CD14-positive monocyte (primary cell): ENCODE results near the gene SLC37A2. TPM values are rescaled to one million over a fixed set of nuclear protein-coding genes. Genes with fewer than 3 reads are reported as not detected.

ENCODE experiments used
- DNase-seq, 3 donors: peaks; one replicate each; pipeline ENCODE4 v3.0.0-alpha.2; 2011 to 2022
- H2AFZ ChIP-seq: 2 replicates; pipeline ENCODE4 v1.6.0; 2012; ENCODE audit warnings: mild to moderate bottlenecking, low read depth, low read length, inconsistent platforms; ENCODE audit not compliant: insufficient read depth, poor library complexity, severe bottlenecking
- H3K27ac ChIP-seq, 2 donors: 1 replicate in 1 of 2; 2 replicates in 1 of 2; pipeline ENCODE4 v1.5.1; 2012 to 2013; ENCODE audit warnings: low read length in 2 of 2, control low read depth in 1 of 2, inconsistent platforms in 1 of 2, low read depth in 1 of 2, mild to moderate bottlenecking in 1 of 2
- H3K27me3 ChIP-seq, 2 donors: one replicate each; pipeline versions ENCODE4 v1.6.0 to v1.6.1; 2011 to 2013; ENCODE audit warnings: low read length in 2 of 2; ENCODE audit not compliant: control insufficient read depth in 2 of 2, insufficient read depth in 2 of 2
- H3K36me3 ChIP-seq, 2 donors: replicated peaks in 1 of 2; 1 replicate in 1 of 2; 2 replicates in 1 of 2; pipeline versions ENCODE4 v1.5.1 to v1.6.1; 2012 to 2013; ENCODE audit warnings: low read length in 2 of 2, control low read depth in 1 of 2, inconsistent platforms in 1 of 2, mild to moderate bottlenecking in 1 of 2; ENCODE audit not compliant: insufficient read depth in 2 of 2, control insufficient read depth in 1 of 2
- H3K4me1 ChIP-seq, 2 donors: 1 replicate in 1 of 2; 2 replicates in 1 of 2; pipeline versions ENCODE4 v1.5.1 to v1.6.1; 2012 to 2013; ENCODE audit warnings: low read length in 2 of 2, control low read depth in 1 of 2, inconsistent platforms in 1 of 2, mild to moderate bottlenecking in 1 of 2, moderate library complexity in 1 of 2; ENCODE audit not compliant: insufficient read depth in 2 of 2, control insufficient read depth in 1 of 2
- H3K4me2 ChIP-seq: replicated peaks from 2 replicates; pipeline ENCODE3; 2012; ENCODE audit warnings: low read length, moderate library complexity, mild to moderate bottlenecking; ENCODE audit not compliant: poor library complexity, severe bottlenecking; ENCODE audit errors: extremely low read depth
- H3K4me3 ChIP-seq, 3 experiments: fragments of 200-600 bp in 1 of 3; sonication (generic) in 1 of 3; replicated peaks in 1 of 3; 1 replicate in 2 of 3; 2 replicates in 1 of 3; pipeline ENCODE4 v1.5.1; 2011 to 2013; ENCODE audit warnings: low read length in 3 of 3, mild to moderate bottlenecking in 3 of 3, control low read depth in 2 of 3, low read depth in 2 of 3, inconsistent platforms in 1 of 3, moderate library complexity in 1 of 3
- H3K79me2 ChIP-seq: 2 replicates; pipeline ENCODE4 v1.6.0; 2012; ENCODE audit warnings: mild to moderate bottlenecking, control low read depth, inconsistent platforms, low read length, moderate library complexity; ENCODE audit not compliant: insufficient read depth
- H3K9ac ChIP-seq: 2 replicates; pipeline ENCODE4 v1.6.0; 2017; ENCODE audit warnings: low read length, mild to moderate bottlenecking; ENCODE audit not compliant: insufficient read depth, poor library complexity, severe bottlenecking
- H3K9me3 ChIP-seq, 2 donors: replicated peaks in 1 of 2; 1 replicate in 1 of 2; 2 replicates in 1 of 2; pipeline versions ENCODE4 v1.5.1 to v1.6.1; 2012 to 2013; ENCODE audit warnings: low read length in 2 of 2, control low read depth in 1 of 2; ENCODE audit not compliant: control insufficient read depth in 1 of 2, insufficient read depth in 1 of 2
- H4K20me1 ChIP-seq: 2 replicates; pipeline ENCODE4 v1.6.0; 2012; ENCODE audit warnings: mild to moderate bottlenecking, low read length, control low read depth, moderate library complexity; ENCODE audit not compliant: insufficient read depth
- H3K27ac Mint-ChIP-seq, 7 donors: one replicate each; pipeline ENCODE4 v1.8.0; 2020; ENCODE audit warnings: mild to moderate bottlenecking in 7 of 7, mixed read lengths in 7 of 7, moderate library complexity in 6 of 7, inconsistent platforms in 2 of 7
- H3K27me3 Mint-ChIP-seq, 3 donors: one replicate each; pipeline ENCODE4 v1.8.0; 2021 to 2022; ENCODE audit warnings: low read depth in 3 of 3, mild to moderate bottlenecking in 3 of 3, mixed read lengths in 3 of 3, moderate library complexity in 3 of 3, inconsistent platforms in 1 of 3
- H3K36me3 Mint-ChIP-seq, 2 donors: one replicate each; pipeline ENCODE4 v1.8.0; 2020; ENCODE audit warnings: mixed read lengths in 2 of 2, inconsistent platforms in 1 of 2, mild to moderate bottlenecking in 1 of 2
- H3K4me1 Mint-ChIP-seq: one replicate; pipeline ENCODE4 v1.8.0; 2020; ENCODE audit warnings: mild to moderate bottlenecking, mixed read lengths
- H3K4me3 Mint-ChIP-seq, 2 donors: one replicate each; pipeline ENCODE4 v1.8.0; 2020; ENCODE audit warnings: mild to moderate bottlenecking in 2 of 2, mixed read lengths in 2 of 2, moderate library complexity in 1 of 2
- H3K9me3 Mint-ChIP-seq, 7 donors: one replicate each; pipeline ENCODE4 v1.8.0; 2020 to 2022; ENCODE audit warnings: mixed read lengths in 7 of 7, mild to moderate bottlenecking in 6 of 7, moderate library complexity in 6 of 7, inconsistent platforms in 2 of 7
- WGBS: methylation state at CpG from one replicate; pipeline ENCODE4 v1.1.5; 2013; ENCODE audit warnings: missing lambda C conversion rate; ENCODE audit not compliant: insufficient coverage; 5-methylcytosine and 5-hydroxymethylcytosine counted together
- intact Hi-C, 2 donors: fragments of 100-400 bp; cut with micrococcal nuclease; formaldehyde crosslinking; loops; one replicate each; pipeline versions ENCODE4 v1.15.0 to v1.15.1; 2023
- polyA plus RNA-seq, 3 donors: library from polyadenylated mRNA; depleted of rRNA in 1 of 3; unstranded in 2 of 3; stranded (reverse) in 1 of 3; fragments of 300-500 nt in 2 of 3; fragments of >200 nt in 1 of 3; fragmentation: Illumina TruSeq in 2 of 3; gene quantifications; 1 replicate in 2 of 3; 2 replicates in 1 of 3; pipeline ENCODE4 v1.2.3, GENCODE V29; 2012 to 2021
- TF ChIP-seq, protein P1 (sequence below): fragments of 200-600 bp; IDR thresholded peaks from one replicate; pipeline ENCODE4 v1.8.0; 2022; ENCODE audit warnings: antibody characterized with exemption, mild to moderate bottlenecking

SLC37A2 gene
- polyA plus RNA-seq, 3 donors = 70.8 to 81.5 (median 78.9) TPM

DNA sequence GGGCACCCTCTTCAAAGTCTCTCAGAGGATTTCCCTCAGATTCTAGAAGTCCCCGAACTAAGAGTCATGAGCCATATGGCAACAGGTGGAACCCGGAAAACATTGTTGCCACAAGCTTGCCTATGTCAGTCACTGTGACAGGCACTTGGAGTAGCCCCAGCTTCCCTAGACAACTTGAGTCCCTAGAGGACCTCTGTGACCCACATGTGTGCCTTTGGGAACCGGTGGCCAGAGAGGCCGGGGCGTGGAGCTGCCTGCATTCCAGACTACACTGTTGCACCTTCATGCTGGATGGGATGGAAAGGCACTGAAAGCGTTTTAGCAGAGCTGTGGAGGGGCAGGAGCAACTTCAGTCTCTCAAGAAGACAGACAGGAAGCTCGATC is 12.1 kb downstream of the SLC37A2 start:
- intact Hi-C loops = no loop called here
- DNase-seq = no peak
- peaks cover 0 to 8% (median 5%) of the 10 kb centered on the region in 3 donors for H3K27me3 Mint-ChIP-seq
- peaks cover 25 to 51% of the 10 kb centered on the region in 2 donors for H3K36me3 ChIP-seq
- H3K4me1 Mint-ChIP-seq = peaks cover 79% of the 10 kb centered on the region
- peaks cover 78 to 86% of the 10 kb centered on the region in 2 donors for H3K4me1 ChIP-seq
- H3K27ac Mint-ChIP-seq = peak overlapping the region in 6 of 7 donors; percentile 66 to 99 (median 89)
- H3K27ac ChIP-seq = peak overlapping the region; percentile 7 to 50
- peaks cover 60 to 77% of the 10 kb centered on the region in 2 donors for H3K36me3 Mint-ChIP-seq
- H3K4me2 ChIP-seq = no peak overlapping the region
- no peaks in the 10 kb centered on the region for H4K20me1 ChIP-seq
- no peak overlapping the region for H3K4me3 ChIP-seq
- no peak overlapping the region for H3K4me3 Mint-ChIP-seq
- no peaks in the 10 kb centered on the region for H3K9me3 ChIP-seq
- TF ChIP-seq, protein P1, sequence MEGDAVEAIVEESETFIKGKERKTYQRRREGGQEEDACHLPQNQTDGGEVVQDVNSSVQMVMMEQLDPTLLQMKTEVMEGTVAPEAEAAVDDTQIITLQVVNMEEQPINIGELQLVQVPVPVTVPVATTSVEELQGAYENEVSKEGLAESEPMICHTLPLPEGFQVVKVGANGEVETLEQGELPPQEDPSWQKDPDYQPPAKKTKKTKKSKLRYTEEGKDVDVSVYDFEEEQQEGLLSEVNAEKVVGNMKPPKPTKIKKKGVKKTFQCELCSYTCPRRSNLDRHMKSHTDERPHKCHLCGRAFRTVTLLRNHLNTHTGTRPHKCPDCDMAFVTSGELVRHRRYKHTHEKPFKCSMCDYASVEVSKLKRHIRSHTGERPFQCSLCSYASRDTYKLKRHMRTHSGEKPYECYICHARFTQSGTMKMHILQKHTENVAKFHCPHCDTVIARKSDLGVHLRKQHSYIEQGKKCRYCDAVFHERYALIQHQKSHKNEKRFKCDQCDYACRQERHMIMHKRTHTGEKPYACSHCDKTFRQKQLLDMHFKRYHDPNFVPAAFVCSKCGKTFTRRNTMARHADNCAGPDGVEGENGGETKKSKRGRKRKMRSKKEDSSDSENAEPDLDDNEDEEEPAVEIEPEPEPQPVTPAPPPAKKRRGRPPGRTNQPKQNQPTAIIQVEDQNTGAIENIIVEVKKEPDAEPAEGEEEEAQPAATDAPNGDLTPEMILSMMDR = no peak
- H2AFZ ChIP-seq = no peak overlapping the region
- 97% methylated on average over 5 of the region's 7 CpGs for WGBS
- peaks cover 0 to 2% (median 0%) of the 10 kb centered on the region in 7 donors for H3K9me3 Mint-ChIP-seq
- no peaks in the 10 kb centered on the region for H3K27me3 ChIP-seq
- H3K9ac ChIP-seq = no peak overlapping the region
- H3K79me2 ChIP-seq = peaks cover 30% of the 10 kb centered on the region

DNA sequence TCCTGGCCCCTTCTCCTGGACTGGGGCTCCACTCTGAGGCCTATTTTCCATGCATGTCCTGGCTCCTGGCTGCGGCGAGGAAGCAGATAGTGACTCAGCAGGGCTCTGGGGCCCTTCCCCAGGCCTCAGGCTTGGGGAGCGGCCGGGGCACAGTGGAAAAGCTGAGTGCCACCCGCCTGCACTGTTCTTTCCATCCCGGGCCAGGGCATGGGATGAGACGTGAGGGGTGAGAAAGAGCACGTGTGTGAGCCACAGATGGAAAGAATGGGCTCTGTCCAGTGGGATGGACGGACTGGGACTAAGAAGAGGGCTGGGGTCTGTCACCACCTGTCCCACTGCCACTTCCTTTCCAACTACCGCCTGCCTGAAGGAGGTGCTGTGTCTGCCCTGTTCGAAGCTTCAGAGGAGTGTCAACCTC is 12.8 kb downstream of the SLC37A2 start:
- H3K27me3 Mint-ChIP-seq = peaks cover 0 to 8% (median 7%) of the 10 kb centered on the region in 3 donors
- Histone ChIP-seq H3K79me2 (peaks cover 30% of the 10 kb centered on the region), H4K20me1 (no peaks in the 10 kb centered on the region), H3K36me3 (peaks cover 32 to 57% of the 10 kb centered on the region in 2 donors), H2AFZ (no peak overlapping the region), H3K4me3 (no peak overlapping the region), H3K27ac (peak overlapping the region; percentile 7 to 50), H3K9me3 (no peaks in the 10 kb centered on the region), H3K9ac (no peak overlapping the region), H3K27me3 (no peaks in the 10 kb centered on the region), H3K4me1 (peaks cover 71 to 82% of the 10 kb centered on the region in 2 donors), H3K4me2 (no peak overlapping the region)
- H3K4me3 Mint-ChIP-seq = no peak overlapping the region
- H3K9me3 Mint-ChIP-seq = peaks cover 0 to 2% (median 0%) of the 10 kb centered on the region in 7 donors
- 67% methylated on average over 7 of the region's 11 CpGs for WGBS
- peaks cover 72% of the 10 kb centered on the region for H3K4me1 Mint-ChIP-seq
- peaks cover 67 to 83% of the 10 kb centered on the region in 2 donors for H3K36me3 Mint-ChIP-seq
- peak in 2 of 3 donors; percentile 43 for DNase-seq
- peak overlapping the region; percentile 65 to 99 (median 83) for H3K27ac Mint-ChIP-seq
- TF ChIP-seq, protein P1 = no peak
- intact Hi-C loops = no loop called here
